B cell (primary cell): ENCODE results near the gene SCAMP5. TPM values are rescaled to one million over a fixed set of nuclear protein-coding genes. Genes with fewer than 3 reads are reported as not detected.
A peak's percentile ranks its signal among the peaks of the same experiment; 100 is the strongest.

ENCODE experiments used
- ATAC-seq: fragments of 200-7000 bp; cut with Tn5 transposase; one replicate; pipeline ENCODE4 v1.10.0; 2021; ENCODE audit warnings: low read depth, mild to moderate bottlenecking, moderate number of reproducible peaks, moderate library complexity
- CTCF ChIA-PET: fragments of 350-600 bp; sonication (Branson Sonifier 250); formaldehyde crosslinking; loops from one replicate; lab custom pipeline; 2021; ENCODE audit warnings: antibody characterized with exemption, inconsistent platforms; lab: Charles Lee
- POLR2A ChIA-PET: fragments of 350-600 bp; sonication (Branson Sonifier 250); formaldehyde crosslinking; loops from one replicate; lab custom pipeline; 2021; ENCODE audit warnings: antibody characterized with exemption; lab: Charles Lee
- DNase-seq: peaks from one replicate; pipeline ENCODE4 v3.0.0; 2013
- H2AFZ ChIP-seq: 2 replicates; pipeline ENCODE4 v1.6.1; 2012; ENCODE audit warnings: mild to moderate bottlenecking, low read depth, low read length; ENCODE audit not compliant: insufficient read depth, poor library complexity, severe bottlenecking
- H3K27ac ChIP-seq, 2 donors: 1 replicate in 1 of 2; 2 replicates in 1 of 2; pipeline ENCODE4 v1.5.1; 2012 to 2013; ENCODE audit warnings: low read length in 2 of 2, mild to moderate bottlenecking in 2 of 2, moderate library complexity in 1 of 2
- H3K27me3 ChIP-seq, 4 experiments: fragments of 200-600 bp in 1 of 4; sonication (generic) in 1 of 4; replicated peaks in 1 of 4; 1 replicate in 2 of 4; 2 replicates in 2 of 4; pipeline versions ENCODE4 v1.6.1 to v1.7.0; 2013 to 2016; ENCODE audit warnings: low read length in 3 of 4, mild to moderate bottlenecking in 2 of 4, mixed read lengths in 1 of 4, moderate library complexity in 1 of 4; ENCODE audit not compliant: insufficient read depth in 4 of 4, control insufficient read depth in 3 of 4; ENCODE audit errors: control extremely low read depth in 1 of 4
- H3K36me3 ChIP-seq, 2 experiments: replicated peaks in 1 of 2; 1 replicate in 1 of 2; 2 replicates in 1 of 2; pipeline versions ENCODE4 v1.6.1 to v1.7.1; 2013; ENCODE audit warnings: low read length in 1 of 2; ENCODE audit not compliant: insufficient read depth in 2 of 2, control insufficient read depth in 1 of 2; ENCODE audit errors: control extremely low read depth in 1 of 2, extremely low read depth in 1 of 2
- H3K4me1 ChIP-seq, 2 donors: fragments of 200-600 bp in 1 of 2; sonication (generic) in 1 of 2; 1 replicate in 1 of 2; 2 replicates in 1 of 2; pipeline versions ENCODE4 v1.5.1 to v1.6.1; 2013 to 2017; ENCODE audit warnings: low read length in 2 of 2; ENCODE audit not compliant: control insufficient read depth in 2 of 2, insufficient read depth in 2 of 2
- H3K4me2 ChIP-seq: replicated peaks from 2 replicates; pipeline ENCODE3; 2012; ENCODE audit warnings: mild to moderate bottlenecking, low read depth, low read length; ENCODE audit not compliant: poor library complexity, severe bottlenecking
- H3K4me3 ChIP-seq, 5 experiments: fragments of 200-600 bp in 1 of 5; sonication (generic) in 1 of 5; 1 replicate in 3 of 5; 2 replicates in 2 of 5; pipeline versions ENCODE4 v1.5.1 to v1.7.0; 2011 to 2016; ENCODE audit warnings: low read length in 4 of 5, mild to moderate bottlenecking in 4 of 5, low read depth in 2 of 5, control low read depth in 1 of 5, moderate library complexity in 1 of 5; ENCODE audit not compliant: insufficient read depth in 1 of 5; ENCODE audit errors: control extremely low read depth in 1 of 5, extremely low read depth in 1 of 5
- H3K79me2 ChIP-seq: fragments of 200-600 bp; sonication (generic); one replicate; pipeline ENCODE4 v1.6.0; 2016; ENCODE audit warnings: low read length; ENCODE audit not compliant: control insufficient read depth, insufficient read depth
- H3K9ac ChIP-seq: fragments of 200-600 bp; sonication (generic); 2 replicates; pipeline ENCODE4 v1.6.1; 2017; ENCODE audit warnings: mild to moderate bottlenecking, low read length, moderate library complexity
- H3K9me3 ChIP-seq, 3 donors: one replicate each; pipeline versions ENCODE4 v1.6.1 to v1.7.1; 2013; ENCODE audit warnings: low read length in 2 of 3; ENCODE audit not compliant: control insufficient read depth in 2 of 3, insufficient read depth in 1 of 3; ENCODE audit errors: control extremely low read depth in 1 of 3
- H4K20me1 ChIP-seq: 2 replicates; pipeline ENCODE4 v1.6.0; 2012; ENCODE audit warnings: mild to moderate bottlenecking, low read length; ENCODE audit not compliant: insufficient read depth, control insufficient read depth, poor library complexity, severe bottlenecking
- H3K27ac Mint-ChIP-seq: one replicate; pipeline ENCODE4 v1.8.0; 2021; ENCODE audit warnings: mixed read lengths
- H3K27me3 Mint-ChIP-seq: one replicate; pipeline ENCODE4 v1.8.0; 2021; ENCODE audit warnings: mixed read lengths
- H3K4me1 Mint-ChIP-seq: one replicate; pipeline ENCODE4 v1.8.0; 2021; ENCODE audit warnings: mixed read lengths
- H3K4me3 Mint-ChIP-seq: one replicate; pipeline ENCODE4 v1.8.0; 2021; ENCODE audit warnings: mixed read lengths
- H3K9me3 Mint-ChIP-seq: one replicate; pipeline ENCODE4 v1.8.0; 2022; ENCODE audit warnings: mixed read lengths; ENCODE audit not compliant: insufficient read depth
- CTCF ChIP-seq: fragments of 200-600 bp; IDR thresholded peaks from one replicate; pipeline ENCODE4 v1.8.0; 2022; ENCODE audit warnings: antibody characterized with exemption, mild to moderate bottlenecking
- EZH2 ChIP-seq: IDR thresholded peaks from 2 replicates; pipeline ENCODE4 v1.6.1; 2012; ENCODE audit warnings: borderline replicate concordance, low read depth, mild to moderate bottlenecking, moderate library complexity, low read length; ENCODE audit not compliant: insufficient read depth, poor library complexity, severe bottlenecking
- WGBS: methylation state at CpG from one replicate; pipeline ENCODE4 v1.1.5; 2013; ENCODE audit warnings: missing lambda C conversion rate; ENCODE audit not compliant: insufficient coverage; 5-methylcytosine and 5-hydroxymethylcytosine counted together
- intact Hi-C: fragments of 100-400 bp; cut with micrococcal nuclease; formaldehyde crosslinking; loops from one replicate; pipeline ENCODE4 v1.10.0; 2022
- polyA plus RNA-seq: library from polyadenylated mRNA; depleted of rRNA; stranded (reverse); fragments of >200 nt; gene quantifications from 2 replicates; pipeline ENCODE4 v1.2.3, GENCODE V29; 2012
- total RNA-seq, 2 donors: library from RNA; stranded (reverse); fragments of 120-200 nt in 1 of 2; gene quantifications; 1 replicate in 1 of 2; 2 replicates in 1 of 2; pipeline versions ENCODE4 v1.2.3 to v1.2.4, GENCODE V29; 2013 to 2022

SCAMP5 gene
- total and polyA plus RNA-seq, 2 donors (not counting 1 experiment from before 2014, with no cell fraction given) = 0.59 to 3.4 TPM

- DNase-seq (no peak), ATAC-seq (no peak)
- ChIA-PET CTCF (interaction anchor here (1.1 to 12.1 kb wide), 10 partner anchors 13 to 163 kb away, joined by 3 to 251 read pairs (median 14); partner anchors contain the start of gene C15orf39), POLR2A (interaction anchor here (0.6 to 1.8 kb wide), 7 partner anchors 21 to 176 kb away, joined by 3 to 28 read pairs (median 5); partner anchors contain the start of genes C15orf39 and PPCDC)
- Histone ChIP-seq H3K27me3 (peaks cover 0 to under 1% (median 0%) of the 10 kb centered on the region in 4 experiments), H4K20me1 (peaks cover 42% of the 10 kb centered on the region), H3K9me3 (no peaks in the 10 kb centered on the region), H3K4me3 (no peak overlapping the region), H3K27ac (no peak overlapping the region), H3K9ac (no peak overlapping the region), H3K4me1 (peaks cover 48 to 63% of the 10 kb centered on the region in 2 donors), H3K79me2 (peaks cover 34% of the 10 kb centered on the region), H2AFZ (no peak overlapping the region), H3K4me2 (peak overlapping the region; percentile 71), H3K36me3 (peaks cover 0 to 3% of the 10 kb centered on the region in 2 experiments)
- intact Hi-C loops = loop anchor here (5.0 kb wide), 1 partner anchor 408 kb away; the partner anchor contains the start of gene SIN3A
- peak overlapping the region; percentile 25 for H3K4me3 Mint-ChIP-seq
- H3K27ac Mint-ChIP-seq = peak overlapping the region; percentile 44
- H3K27me3 Mint-ChIP-seq = no peaks in the 10 kb centered on the region
- no peaks in the 10 kb centered on the region for H3K9me3 Mint-ChIP-seq
- 95% methylated on average over 11 of the region's 14 CpGs for WGBS
- peaks cover 56% of the 10 kb centered on the region for H3K4me1 Mint-ChIP-seq
- TF ChIP-seq CTCF (no peak), EZH2 (no peak)
These were observed 49.0 kb downstream of the SCAMP5 start for GRCh38 chr15:75044258-75044878.
